ENCODE results near the gene CEP170B.
"Not testable (repeated sequence)": the region's sequence is repeated elsewhere in the genome, so short reads cannot be mapped to it uniquely, and the experiment has no call there.

The CEP170B gene

DNA sequence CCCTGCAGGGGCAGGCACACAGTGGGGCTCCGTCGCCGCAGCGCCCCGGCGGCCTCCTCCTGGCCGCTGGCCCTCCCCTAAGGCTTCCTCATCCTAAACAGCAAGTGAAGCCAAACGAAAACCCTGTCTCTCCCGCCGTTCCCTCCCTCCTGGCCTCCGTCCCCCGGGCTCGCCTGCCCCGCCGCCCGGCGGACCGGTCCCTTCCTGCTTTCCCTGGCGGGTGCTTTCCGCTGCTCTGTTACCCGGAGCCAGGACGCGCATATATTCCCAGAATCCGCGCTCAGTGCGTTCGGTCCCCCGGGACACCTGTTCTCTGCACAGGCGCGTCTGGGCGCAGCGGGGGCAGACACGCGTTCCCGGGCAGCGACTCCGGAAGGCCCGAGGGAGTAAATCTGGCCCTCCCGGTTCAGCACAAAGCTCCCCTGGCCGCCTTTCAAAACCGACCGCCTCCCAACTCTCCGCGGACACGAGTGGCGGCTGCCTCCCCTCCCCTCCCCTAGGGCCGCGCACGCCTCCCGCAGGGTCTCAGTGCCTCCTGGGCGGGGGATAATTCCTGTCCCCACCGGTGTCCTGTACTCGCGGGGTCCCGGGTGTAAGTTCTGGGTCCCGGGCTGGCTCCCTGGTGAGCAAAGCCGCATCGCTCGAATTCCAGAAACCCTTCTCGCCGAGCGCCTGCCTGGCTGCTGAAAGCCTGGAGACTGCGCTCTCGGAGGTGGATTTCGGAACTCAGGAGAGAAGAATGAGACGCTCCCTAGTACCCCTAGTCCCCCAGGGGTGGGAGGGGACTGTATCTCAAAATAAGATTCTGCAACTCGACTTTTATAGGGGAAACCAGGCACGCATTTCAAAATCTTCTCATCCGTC is 21.4 kb upstream of the CEP170B start:
- no peak for DNase-seq (ENCODE audit: low read depth, low spot score)
- H3K27ac ChIP-seq, result no peak overlapping the region

GRCh38 chr14:104844306-104845032 is 20.6 kb upstream of the CEP170B start:
- H3K27ac ChIP-seq, result no peak overlapping the region
- no peak for DNase-seq (ENCODE audit: low read depth, low spot score)

DNA sequence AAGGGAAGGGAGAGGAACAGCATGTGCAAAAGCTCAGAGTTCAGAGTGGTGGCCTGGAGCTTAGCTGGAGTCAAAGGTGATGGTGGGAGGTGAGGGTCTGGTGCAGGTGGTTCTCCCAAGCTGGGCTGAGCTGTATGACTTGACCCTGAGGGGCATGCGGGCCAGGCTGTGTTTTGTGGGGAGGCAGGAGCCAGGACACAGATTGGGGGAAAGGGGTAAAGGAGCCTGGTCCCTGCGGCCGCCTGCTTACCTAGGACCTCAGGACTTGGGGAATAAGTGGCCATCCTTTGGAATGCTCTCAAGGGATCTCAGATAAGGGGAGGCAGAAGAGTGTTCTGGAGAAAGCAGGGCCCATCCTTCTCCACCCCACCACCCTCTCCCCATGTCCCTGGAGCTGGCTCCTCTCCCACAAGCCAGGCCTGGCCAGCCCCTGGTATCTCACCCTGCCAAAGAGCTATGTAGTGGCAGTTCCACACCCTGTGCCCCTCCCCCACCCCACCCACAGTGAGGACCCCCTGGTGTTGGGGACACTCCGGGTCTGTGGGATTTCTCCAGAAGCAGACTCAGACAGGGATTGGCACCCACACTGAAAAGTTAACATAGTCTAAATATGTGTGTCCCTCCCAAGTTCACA is 19.9 kb upstream of the CEP170B start:
- no peak for DNase-seq (ENCODE audit: low read depth, low spot score)
- no peak overlapping the region for H3K27ac ChIP-seq

DNA sequence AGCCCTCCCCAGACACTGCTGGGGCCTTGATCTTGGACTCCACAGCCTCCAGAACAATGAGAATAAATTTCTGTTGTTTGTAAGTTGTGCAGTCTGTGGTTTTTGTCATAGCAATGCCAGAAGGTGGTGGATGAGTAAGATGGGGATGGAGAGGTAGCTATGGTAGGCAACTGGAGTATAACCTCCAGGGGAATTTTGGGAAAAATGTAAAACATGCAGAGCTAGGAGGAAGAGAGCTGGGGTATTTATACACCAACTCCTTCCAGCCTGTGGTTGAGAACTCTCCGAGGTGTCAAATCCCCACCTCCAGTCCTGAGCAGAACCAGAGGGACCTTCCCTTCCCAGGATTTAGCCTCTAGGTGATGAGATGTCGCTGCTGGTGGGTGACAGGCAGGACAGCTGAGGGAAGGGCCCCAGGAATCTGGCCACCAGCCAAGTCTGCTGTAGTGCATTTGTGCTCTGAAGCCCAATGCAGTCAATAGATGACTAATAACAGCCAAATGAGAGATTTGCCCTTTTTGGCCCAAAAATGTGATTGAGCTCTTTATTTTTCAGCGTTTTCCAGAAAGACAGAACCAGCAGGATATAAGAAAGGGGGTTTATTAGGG is 19.1 kb upstream of the CEP170B start:
- DNase-seq (ENCODE audit: low read depth, low spot score), result no peak
- H3K27ac ChIP-seq, result no peak overlapping the region

DNA sequence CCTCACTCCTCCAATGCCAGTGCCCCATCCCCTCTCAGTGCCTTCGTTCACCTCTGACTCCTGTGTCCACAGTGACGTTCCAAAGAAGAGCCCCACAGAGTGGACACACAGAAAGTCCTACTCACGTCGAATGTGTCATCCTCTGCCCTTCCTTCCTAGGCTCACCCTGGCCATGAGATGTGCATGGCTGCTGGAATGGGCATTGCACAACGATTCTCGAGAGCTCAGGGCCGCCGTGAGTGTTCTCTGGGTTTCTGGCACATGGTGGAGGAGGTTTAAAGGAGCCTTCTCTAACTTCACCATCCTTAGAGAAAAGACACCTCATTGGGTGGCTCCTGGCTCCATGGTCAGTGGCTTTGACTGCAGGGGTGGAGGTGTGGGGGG is 12.8 kb upstream of the CEP170B start:
- no peak for DNase-seq (ENCODE audit: low read depth, low spot score)
- H3K27ac ChIP-seq, result no peak overlapping the region

- no peak for DNase-seq (ENCODE audit: low read depth, low spot score)
- no peak overlapping the region for H3K27ac ChIP-seq
Observed at GRCh38 chr14:104855532-104856090, 9.5 kb upstream of the CEP170B start.

DNA sequence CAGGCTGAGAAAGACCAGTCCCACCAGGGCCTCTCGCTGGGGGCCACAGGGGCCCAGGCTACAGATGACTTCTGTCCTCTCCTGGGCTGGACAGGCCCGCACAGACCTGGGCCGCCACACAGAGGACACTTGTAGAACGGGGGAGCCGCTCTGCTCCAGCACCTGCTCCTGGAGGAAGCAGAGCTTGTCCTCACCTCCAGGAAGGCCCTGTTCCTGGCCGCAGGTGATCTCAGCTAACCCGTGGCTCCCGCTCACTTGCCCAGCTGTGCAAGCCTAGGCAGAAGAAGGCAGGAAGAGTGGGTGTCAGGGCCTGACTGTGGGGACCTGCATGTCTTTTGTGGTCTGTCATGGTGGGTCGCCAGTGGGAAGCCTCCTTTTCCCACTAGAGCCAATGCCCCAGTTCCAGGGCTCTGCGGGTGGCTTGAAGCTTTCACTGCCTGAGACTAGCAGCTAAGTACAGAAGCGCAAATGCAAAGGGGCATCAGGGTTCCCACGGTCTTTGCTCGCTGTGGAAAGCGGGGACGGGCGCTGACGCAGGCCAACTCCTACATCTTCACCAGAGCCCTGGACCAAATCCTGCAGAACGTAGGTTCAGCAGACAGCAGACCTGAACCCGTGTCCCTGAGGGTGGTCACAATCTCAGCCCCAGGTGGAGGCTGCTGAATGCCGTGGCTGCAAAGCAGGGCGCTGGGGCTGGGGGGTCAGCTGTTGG is 8.8 kb upstream of the CEP170B start:
- DNase-seq (ENCODE audit: low read depth, low spot score), result no peak
- no peak overlapping the region for H3K27ac ChIP-seq

DNA sequence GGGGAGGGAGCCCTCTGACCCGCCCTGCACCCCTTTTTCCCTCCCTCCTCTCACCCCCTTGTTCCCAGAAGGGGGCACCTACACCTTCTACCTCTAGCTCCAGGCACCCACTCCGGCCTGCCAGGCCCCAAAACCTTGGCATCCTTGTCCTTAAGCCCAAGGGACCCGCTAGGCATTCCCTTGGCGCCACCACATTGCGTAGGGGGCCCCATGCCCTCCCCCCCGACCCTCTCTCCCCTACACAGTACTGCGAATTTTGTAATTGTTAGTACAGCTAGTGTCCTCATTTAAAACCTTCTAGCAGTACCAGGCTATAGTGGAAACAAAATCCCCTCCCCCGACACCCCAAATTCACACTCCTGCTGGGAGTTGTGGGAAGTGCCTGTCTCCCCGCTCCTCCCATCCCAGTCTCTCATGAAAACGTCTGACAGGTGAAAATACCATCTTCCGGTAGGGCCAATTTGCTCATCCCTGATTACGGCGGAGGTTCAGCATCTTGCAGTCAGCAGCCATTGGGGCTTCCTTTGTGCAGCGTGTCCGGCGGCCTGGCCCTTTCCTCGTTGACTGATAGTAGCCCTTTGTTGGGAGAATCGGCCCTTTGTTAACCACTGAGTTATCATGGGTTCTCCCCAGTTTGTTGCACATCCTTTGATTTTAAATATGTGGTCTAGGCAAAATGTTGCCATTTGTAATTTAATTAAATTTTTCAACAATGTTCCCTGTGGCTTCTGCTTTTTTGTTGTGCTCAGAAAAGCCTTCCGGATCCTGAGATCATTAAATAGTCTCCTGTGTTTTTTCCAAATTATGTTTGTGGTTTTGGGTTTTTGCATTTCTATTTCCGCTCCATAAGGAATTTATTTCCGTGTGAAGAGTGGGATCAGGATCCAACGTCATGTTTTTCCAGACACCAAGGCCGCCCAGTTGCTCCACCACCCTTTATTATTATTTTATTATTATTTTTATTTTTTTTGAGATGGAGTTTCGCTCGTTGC is 7.9 kb upstream of the CEP170B start:
- DNase-seq (ENCODE audit: low read depth, low spot score), result no peak
- no peak overlapping the region for H3K27ac ChIP-seq

DNA sequence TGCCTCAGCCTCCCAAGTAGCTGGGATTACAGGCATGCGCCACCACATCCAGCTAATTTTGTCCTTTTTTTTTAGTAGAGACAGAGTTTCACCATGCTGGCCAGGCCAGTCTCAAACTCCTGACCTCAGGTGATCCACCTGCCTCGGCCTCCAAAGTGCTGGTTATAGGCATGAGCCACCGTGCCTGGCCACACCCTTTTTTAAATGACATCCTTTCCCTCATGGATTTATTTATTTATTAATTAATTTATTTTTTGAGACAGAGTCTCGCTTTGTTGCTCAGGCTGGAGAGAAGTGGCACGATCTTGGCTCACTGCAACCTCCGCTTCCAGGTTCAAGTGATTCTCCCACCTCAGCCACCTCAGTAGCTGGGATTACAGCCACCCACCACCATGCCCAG is 7.1 kb upstream of the CEP170B start:
- not testable (repeated sequence) for DNase-seq (ENCODE audit: low read depth, low spot score); H3K27ac ChIP-seq

GRCh38 chr14:104858811-104859426 is 6.1 kb upstream of the CEP170B start:
- DNase-seq (ENCODE audit: low read depth, low spot score), result no peak
- H3K27ac ChIP-seq, result no peak overlapping the region

DNA sequence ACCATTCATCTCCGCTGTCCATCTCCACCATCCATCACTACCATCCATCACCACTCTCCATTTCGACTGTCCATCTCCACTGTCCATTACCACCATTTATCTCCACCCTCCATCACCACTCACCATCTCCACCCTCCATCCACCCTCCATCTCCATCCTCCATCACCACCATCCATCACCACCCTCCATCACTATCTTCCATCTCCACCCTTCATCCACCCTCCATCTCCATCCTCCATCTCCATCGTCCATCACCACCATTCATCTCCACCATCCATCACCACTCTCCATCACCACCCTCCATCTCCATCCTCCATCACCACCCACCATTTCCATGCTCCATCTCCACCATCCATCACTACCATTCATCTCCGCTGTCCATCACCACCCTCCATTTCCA is 5.2 kb upstream of the CEP170B start:
- no peak for DNase-seq (ENCODE audit: low read depth, low spot score)
- H3K27ac ChIP-seq, result no peak overlapping the region

GRCh38 chr14:104860414-104860813 is 4.7 kb upstream of the CEP170B start:
- DNase-seq (ENCODE audit: low read depth, low spot score), result no peak
- H3K27ac ChIP-seq, result no peak overlapping the region

- peak overlapping the region; percentile 98 for H3K27ac ChIP-seq
- no peak for DNase-seq (ENCODE audit: low read depth, low spot score)
Observed at GRCh38 chr14:104863131-104863862, 1.8 kb upstream of the CEP170B start.

- peak overlapping the region; percentile 98 for H3K27ac ChIP-seq
- no peak for DNase-seq (ENCODE audit: low read depth, low spot score)
Observed at GRCh38 chr14:104863923-104864266, 1.2 kb upstream of the CEP170B start.

- peak; percentile 33 for DNase-seq (ENCODE audit: low read depth, low spot score)
- H3K27ac ChIP-seq, result peak overlapping the region; percentile 98
Observed at GRCh38 chr14:104864267-104865080, 594 bp upstream of the CEP170B start.

GRCh38 chr14:104865631-104866441 is 768 bp downstream of the CEP170B start:
- peak; percentile 24 for DNase-seq (ENCODE audit: low read depth, low spot score)
- H3K27ac ChIP-seq, result peak overlapping the region; percentile 98

Measured in epithelial cell of prostate (primary cell).